ENCODE data around the gene LTBP4. TPM values are rescaled to one million over a fixed set of nuclear protein-coding genes. Genes with fewer than 3 reads are reported as not detected.

LTBP4 gene
- total RNA-seq, 1 donor from 2014 or later, result 93.6 TPM

- Mint-ChIP-seq H3K9me3 (ENCODE audit: unreplicated experiment) (no peaks in the 10 kb centered on the region), H3K4me1 (ENCODE audit: unreplicated experiment) (peaks cover 1% of the 10 kb centered on the region), H3K27me3 (ENCODE audit: unreplicated experiment) (no peaks in the 10 kb centered on the region), H3K27ac (ENCODE audit: unreplicated experiment) (no peak overlapping the region), H3K36me3 (ENCODE audit: unreplicated experiment) (peaks cover 34% of the 10 kb centered on the region), H3K4me3 (ENCODE audit: unreplicated experiment) (no peak overlapping the region)
- DNase-seq (ENCODE audit: extremely low spot score, unreplicated experiment), result no peak
- no peak for TF ChIP-seq CTCF (IDR thresholded peaks at IDR 0.05)
Measured at GRCh38 chr19:40671404-40671803, 70.2 kb downstream of the LTBP4 start.

GRCh38 chr19:40672038-40672437 lies 70.9 kb downstream of the LTBP4 start:
- no peak overlapping the region for H3K4me3 Mint-ChIP-seq (ENCODE audit: unreplicated experiment)
- no peak for TF ChIP-seq CTCF (IDR thresholded peaks at IDR 0.05)
- no peaks in the 10 kb centered on the region for H3K27me3 Mint-ChIP-seq (ENCODE audit: unreplicated experiment)
- H3K36me3 Mint-ChIP-seq (ENCODE audit: unreplicated experiment), result peaks cover 36% of the 10 kb centered on the region
- no peak for DNase-seq (ENCODE audit: extremely low spot score, unreplicated experiment)
- no peak overlapping the region for H3K27ac Mint-ChIP-seq (ENCODE audit: unreplicated experiment)
- no peaks in the 10 kb centered on the region for H3K9me3 Mint-ChIP-seq (ENCODE audit: unreplicated experiment)
- H3K4me1 Mint-ChIP-seq (ENCODE audit: unreplicated experiment), result no peaks in the 10 kb centered on the region

- TF ChIP-seq CTCF (IDR thresholded peaks at IDR 0.05), result no peak
- Mint-ChIP-seq H3K4me1 (ENCODE audit: unreplicated experiment) (no peaks in the 10 kb centered on the region), H3K27ac (ENCODE audit: unreplicated experiment) (no peak overlapping the region), H3K27me3 (ENCODE audit: unreplicated experiment) (no peaks in the 10 kb centered on the region), H3K36me3 (ENCODE audit: unreplicated experiment) (peaks cover 42% of the 10 kb centered on the region), H3K4me3 (ENCODE audit: unreplicated experiment) (no peak overlapping the region), H3K9me3 (ENCODE audit: unreplicated experiment) (no peaks in the 10 kb centered on the region)
- no peak for DNase-seq (ENCODE audit: extremely low spot score, unreplicated experiment)
Measured at GRCh38 chr19:40672573-40673299, 71.6 kb downstream of the LTBP4 start.

GRCh38 chr19:40673397-40673796 lies 72.2 kb downstream of the LTBP4 start:
- no peak for TF ChIP-seq CTCF (IDR thresholded peaks at IDR 0.05)
- Mint-ChIP-seq H3K27ac (ENCODE audit: unreplicated experiment) (no peak overlapping the region), H3K27me3 (ENCODE audit: unreplicated experiment) (no peaks in the 10 kb centered on the region), H3K36me3 (ENCODE audit: unreplicated experiment) (peaks cover 47% of the 10 kb centered on the region), H3K9me3 (ENCODE audit: unreplicated experiment) (no peaks in the 10 kb centered on the region), H3K4me3 (ENCODE audit: unreplicated experiment) (no peak overlapping the region), H3K4me1 (ENCODE audit: unreplicated experiment) (no peaks in the 10 kb centered on the region)
- DNase-seq (ENCODE audit: extremely low spot score, unreplicated experiment), result no peak

- Mint-ChIP-seq H3K4me3 (ENCODE audit: unreplicated experiment) (no peak overlapping the region), H3K36me3 (ENCODE audit: unreplicated experiment) (peaks cover 42% of the 10 kb centered on the region), H3K9me3 (ENCODE audit: unreplicated experiment) (no peaks in the 10 kb centered on the region), H3K4me1 (ENCODE audit: unreplicated experiment) (no peaks in the 10 kb centered on the region), H3K27me3 (ENCODE audit: unreplicated experiment) (no peaks in the 10 kb centered on the region), H3K27ac (ENCODE audit: unreplicated experiment) (no peak overlapping the region)
- DNase-seq (ENCODE audit: extremely low spot score, unreplicated experiment), result no peak
- TF ChIP-seq CTCF (IDR thresholded peaks at IDR 0.05), result no peak
Measured at GRCh38 chr19:40674291-40674690, 73.1 kb downstream of the LTBP4 start.
